Keratinocyte (primary cell): ENCODE data around the gene RFX3.

ENCODE experiments used
- CTCF ChIP-seq, 3 experiments: IDR thresholded peaks in 1 of 3; conservative IDR thresholded peaks in 1 of 3; optimal IDR thresholded peaks in 1 of 3; 2 replicates in 2 of 3; 3 replicates in 1 of 3; pipeline versions ENCODE3 to v1.5.1; 2011; ENCODE audit warnings: low read length in 3 of 3, mild to moderate bottlenecking in 3 of 3, moderate library complexity in 2 of 3, control low read depth in 1 of 3, inconsistent platforms in 1 of 3; ENCODE audit not compliant: insufficient read depth in 2 of 3; ENCODE audit errors: extremely low read depth in 1 of 3
- EZH2 ChIP-seq: IDR thresholded peaks from one replicate; pipeline ENCODE4 v1.6.1; 2012; ENCODE audit warnings: inconsistent platforms, mild to moderate bottlenecking, low read length, moderate library complexity

- TF ChIP-seq CTCF (optimal IDR thresholded peaks at IDR 0.05 in 1 of 3, IDR thresholded peaks at IDR 0.05 in 1 of 3, conservative IDR thresholded peaks at IDR 0.05 in 1 of 3; ENCODE audit: extremely low read depth in 1 of 3, insufficient read depth in 2 of 3, low read length in 3 of 3), result no peak
- no peak for TF ChIP-seq EZH2
Measured at GRCh38 chr9:3567988-3568387, 42.2 kb upstream of the RFX3 start.
